PFSK-1 (cell line): ENCODE data around the gene TAS1R2.

Experiments
- SIN3A ChIP-seq: IDR thresholded peaks from 2 replicates; pipeline ENCODE4 v1.6.1; 2012; ENCODE audit warnings: mild to moderate bottlenecking, low read length, moderate library complexity, borderline replicate concordance; ENCODE audit not compliant: insufficient read depth
- TAF1 ChIP-seq: IDR thresholded peaks from 2 replicates; pipeline ENCODE4 v1.6.1; 2012; ENCODE audit warnings: low read length, control low read depth, borderline replicate concordance; ENCODE audit not compliant: insufficient read depth
- TF ChIP-seq, protein P1 (sequence below), 2 experiments: IDR thresholded peaks; 2 replicates each; pipeline versions ENCODE4 v1.6.1 to v1.8.0; 2011 to 2012; ENCODE audit warnings: low read depth in 2 of 2, low read length in 2 of 2, control low read depth in 1 of 2, inconsistent platforms in 1 of 2, mild to moderate bottlenecking in 1 of 2, moderate library complexity in 1 of 2; ENCODE audit not compliant: insufficient read depth in 1 of 2

DNA sequence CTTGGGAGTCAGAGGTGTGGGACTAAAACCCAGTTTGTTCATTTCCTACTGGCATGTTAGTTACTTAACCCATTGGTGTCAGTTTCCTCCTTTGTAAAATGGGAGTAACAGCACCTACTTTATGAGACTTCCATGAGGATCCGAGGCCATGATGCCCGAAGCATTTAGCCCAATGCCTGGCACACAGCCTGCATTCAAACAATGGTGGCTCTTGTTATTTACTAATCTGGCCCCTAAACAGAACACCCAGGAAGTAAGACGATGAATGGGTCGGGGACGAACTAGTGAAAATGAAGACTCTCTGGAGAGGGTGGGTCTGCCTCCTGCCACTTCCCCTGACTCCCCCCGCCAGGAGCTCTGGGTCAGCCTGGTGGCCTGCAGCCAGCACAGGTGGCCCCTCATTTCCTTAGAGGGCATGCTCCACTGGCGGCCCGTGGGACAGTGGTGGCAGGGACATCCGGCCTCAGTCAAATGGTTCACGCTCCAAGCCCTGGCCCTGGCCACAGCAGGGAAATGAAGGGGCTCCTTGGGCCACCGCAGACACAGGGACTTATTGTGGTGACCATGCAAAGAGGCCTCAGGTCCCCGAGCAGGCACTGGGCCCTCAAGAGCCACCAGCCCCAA, 9.5 kb upstream of the TAS1R2 start:
- TF ChIP-seq TAF1: no peak
- no peak for TF ChIP-seq SIN3A
- TF ChIP-seq, protein P1, sequence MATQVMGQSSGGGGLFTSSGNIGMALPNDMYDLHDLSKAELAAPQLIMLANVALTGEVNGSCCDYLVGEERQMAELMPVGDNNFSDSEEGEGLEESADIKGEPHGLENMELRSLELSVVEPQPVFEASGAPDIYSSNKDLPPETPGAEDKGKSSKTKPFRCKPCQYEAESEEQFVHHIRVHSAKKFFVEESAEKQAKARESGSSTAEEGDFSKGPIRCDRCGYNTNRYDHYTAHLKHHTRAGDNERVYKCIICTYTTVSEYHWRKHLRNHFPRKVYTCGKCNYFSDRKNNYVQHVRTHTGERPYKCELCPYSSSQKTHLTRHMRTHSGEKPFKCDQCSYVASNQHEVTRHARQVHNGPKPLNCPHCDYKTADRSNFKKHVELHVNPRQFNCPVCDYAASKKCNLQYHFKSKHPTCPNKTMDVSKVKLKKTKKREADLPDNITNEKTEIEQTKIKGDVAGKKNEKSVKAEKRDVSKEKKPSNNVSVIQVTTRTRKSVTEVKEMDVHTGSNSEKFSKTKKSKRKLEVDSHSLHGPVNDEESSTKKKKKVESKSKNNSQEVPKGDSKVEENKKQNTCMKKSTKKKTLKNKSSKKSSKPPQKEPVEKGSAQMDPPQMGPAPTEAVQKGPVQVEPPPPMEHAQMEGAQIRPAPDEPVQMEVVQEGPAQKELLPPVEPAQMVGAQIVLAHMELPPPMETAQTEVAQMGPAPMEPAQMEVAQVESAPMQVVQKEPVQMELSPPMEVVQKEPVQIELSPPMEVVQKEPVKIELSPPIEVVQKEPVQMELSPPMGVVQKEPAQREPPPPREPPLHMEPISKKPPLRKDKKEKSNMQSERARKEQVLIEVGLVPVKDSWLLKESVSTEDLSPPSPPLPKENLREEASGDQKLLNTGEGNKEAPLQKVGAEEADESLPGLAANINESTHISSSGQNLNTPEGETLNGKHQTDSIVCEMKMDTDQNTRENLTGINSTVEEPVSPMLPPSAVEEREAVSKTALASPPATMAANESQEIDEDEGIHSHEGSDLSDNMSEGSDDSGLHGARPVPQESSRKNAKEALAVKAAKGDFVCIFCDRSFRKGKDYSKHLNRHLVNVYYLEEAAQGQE (IDR thresholded peaks at IDR 0.05; ENCODE audit: insufficient read depth in 1 of 2, low read depth in 2 of 2, low read length in 2 of 2): no peak
